Hematopoietic multipotent progenitor cell treated with erythropoietin and hydrocortisone succinate and interleukin-3 and kit ligand, for 15 days (in vitro differentiated cells): ENCODE measurements around the gene KIF13A.
"Not testable (repeated sequence)": the region's sequence is repeated elsewhere in the genome, so short reads cannot be mapped to it uniquely, and the experiment has no call there.

Experiments used
- DNase-seq: peaks from one replicate; pipeline ENCODE4 v3.0.0-alpha.2; 2015; ENCODE audit warnings: low spot score

The KIF13A gene

GRCh38 chr6:17900011-17900410 lies 87.4 kb downstream of the KIF13A start:
- no peak for DNase-seq

- DNase-seq: no peak
These were observed 87.9 kb downstream of the KIF13A start for GRCh38 chr6:17899491-17899890.

- DNase-seq: no peak
These were observed 89.8 kb downstream of the KIF13A start for GRCh38 chr6:17897681-17898080.

GRCh38 chr6:17894905-17895304 lies 92.5 kb downstream of the KIF13A start:
- no peak for DNase-seq

GRCh38 chr6:17894191-17894590 lies 93.2 kb downstream of the KIF13A start:
- DNase-seq: no peak

- no peak for DNase-seq
These were observed 95.2 kb downstream of the KIF13A start for GRCh38 chr6:17892097-17892686.

- no peak for DNase-seq
These were observed 97.1 kb downstream of the KIF13A start for GRCh38 chr6:17890309-17890708.

- not testable (repeated sequence) for DNase-seq
These were observed 97.7 kb downstream of the KIF13A start for GRCh38 chr6:17889777-17890176.

GRCh38 chr6:17886891-17887290 lies 100.5 kb downstream of the KIF13A start:
- no peak for DNase-seq

GRCh38 chr6:17885889-17886576 lies 101.4 kb downstream of the KIF13A start:
- no peak for DNase-seq

- no peak for DNase-seq
These were observed 102.6 kb downstream of the KIF13A start for GRCh38 chr6:17884498-17885478.

GRCh38 chr6:17883665-17884497 lies 103.6 kb downstream of the KIF13A start:
- DNase-seq: no peak

GRCh38 chr6:17881085-17881858 lies 106.2 kb downstream of the KIF13A start:
- no peak for DNase-seq

GRCh38 chr6:17879184-17879583 lies 108.3 kb downstream of the KIF13A start:
- DNase-seq: no peak

- DNase-seq: no peak
These were observed 108.7 kb downstream of the KIF13A start for GRCh38 chr6:17878734-17879133.

- no peak for DNase-seq
These were observed 109.5 kb downstream of the KIF13A start for GRCh38 chr6:17877895-17878440.

- DNase-seq: no peak
These were observed 110.1 kb downstream of the KIF13A start for GRCh38 chr6:17877196-17877894.

GRCh38 chr6:17874753-17875152 lies 112.7 kb downstream of the KIF13A start:
- no peak for DNase-seq

GRCh38 chr6:17872908-17873307 lies 114.5 kb downstream of the KIF13A start:
- no peak for DNase-seq

- no peak for DNase-seq
These were observed 115.6 kb downstream of the KIF13A start for GRCh38 chr6:17871836-17872235.
